ENCODE results near the gene AP2A2.

DNA sequence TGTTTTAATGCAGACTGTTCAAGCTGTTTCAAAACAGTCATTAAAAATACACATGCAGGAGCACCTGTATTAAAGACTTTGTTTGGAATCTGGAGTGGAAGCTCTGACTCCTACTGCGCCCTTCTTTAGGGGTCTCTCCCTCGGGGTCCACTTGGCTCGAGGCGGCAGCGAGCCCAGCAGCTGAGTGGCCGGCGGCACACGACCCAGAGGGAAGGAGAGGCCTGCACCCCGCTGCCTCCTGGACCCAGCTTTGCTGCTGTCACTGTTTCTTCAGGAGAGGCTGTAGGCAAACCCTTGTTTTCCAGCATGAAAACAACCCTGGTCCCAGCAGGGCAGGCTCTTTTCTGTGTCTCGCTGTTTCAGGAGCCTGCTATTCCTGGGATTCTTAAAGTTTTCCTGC lies 81.6 kb downstream of the AP2A2 start:
- TF ChIP-seq, protein P1, sequence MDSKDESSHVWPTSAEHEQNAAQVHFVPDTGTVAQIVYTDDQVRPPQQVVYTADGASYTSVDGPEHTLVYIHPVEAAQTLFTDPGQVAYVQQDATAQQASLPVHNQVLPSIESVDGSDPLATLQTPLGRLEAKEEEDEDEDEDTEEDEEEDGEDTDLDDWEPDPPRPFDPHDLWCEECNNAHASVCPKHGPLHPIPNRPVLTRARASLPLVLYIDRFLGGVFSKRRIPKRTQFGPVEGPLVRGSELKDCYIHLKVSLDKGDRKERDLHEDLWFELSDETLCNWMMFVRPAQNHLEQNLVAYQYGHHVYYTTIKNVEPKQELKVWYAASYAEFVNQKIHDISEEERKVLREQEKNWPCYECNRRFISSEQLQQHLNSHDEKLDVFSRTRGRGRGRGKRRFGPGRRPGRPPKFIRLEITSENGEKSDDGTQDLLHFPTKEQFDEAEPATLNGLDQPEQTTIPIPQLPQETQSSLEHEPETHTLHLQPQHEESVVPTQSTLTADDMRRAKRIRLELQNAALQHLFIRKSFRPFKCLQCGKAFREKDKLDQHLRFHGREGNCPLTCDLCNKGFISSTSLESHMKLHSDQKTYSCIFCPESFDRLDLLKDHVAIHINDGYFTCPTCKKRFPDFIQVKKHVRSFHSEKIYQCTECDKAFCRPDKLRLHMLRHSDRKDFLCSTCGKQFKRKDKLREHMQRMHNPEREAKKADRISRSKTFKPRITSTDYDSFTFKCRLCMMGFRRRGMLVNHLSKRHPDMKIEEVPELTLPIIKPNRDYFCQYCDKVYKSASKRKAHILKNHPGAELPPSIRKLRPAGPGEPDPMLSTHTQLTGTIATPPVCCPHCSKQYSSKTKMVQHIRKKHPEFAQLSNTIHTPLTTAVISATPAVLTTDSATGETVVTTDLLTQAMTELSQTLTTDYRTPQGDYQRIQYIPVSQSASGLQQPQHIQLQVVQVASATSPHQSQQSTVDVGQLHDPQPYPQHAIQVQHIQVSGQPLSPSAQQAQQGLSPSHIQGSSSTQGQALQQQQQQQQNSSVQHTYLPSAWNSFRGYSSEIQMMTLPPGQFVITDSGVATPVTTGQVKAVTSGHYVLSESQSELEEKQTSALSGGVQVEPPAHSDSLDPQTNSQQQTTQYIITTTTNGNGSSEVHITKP (tag by site-specific recombination; IDR thresholded peaks at IDR 0.05): no peak
- TF ChIP-seq, protein P2, sequence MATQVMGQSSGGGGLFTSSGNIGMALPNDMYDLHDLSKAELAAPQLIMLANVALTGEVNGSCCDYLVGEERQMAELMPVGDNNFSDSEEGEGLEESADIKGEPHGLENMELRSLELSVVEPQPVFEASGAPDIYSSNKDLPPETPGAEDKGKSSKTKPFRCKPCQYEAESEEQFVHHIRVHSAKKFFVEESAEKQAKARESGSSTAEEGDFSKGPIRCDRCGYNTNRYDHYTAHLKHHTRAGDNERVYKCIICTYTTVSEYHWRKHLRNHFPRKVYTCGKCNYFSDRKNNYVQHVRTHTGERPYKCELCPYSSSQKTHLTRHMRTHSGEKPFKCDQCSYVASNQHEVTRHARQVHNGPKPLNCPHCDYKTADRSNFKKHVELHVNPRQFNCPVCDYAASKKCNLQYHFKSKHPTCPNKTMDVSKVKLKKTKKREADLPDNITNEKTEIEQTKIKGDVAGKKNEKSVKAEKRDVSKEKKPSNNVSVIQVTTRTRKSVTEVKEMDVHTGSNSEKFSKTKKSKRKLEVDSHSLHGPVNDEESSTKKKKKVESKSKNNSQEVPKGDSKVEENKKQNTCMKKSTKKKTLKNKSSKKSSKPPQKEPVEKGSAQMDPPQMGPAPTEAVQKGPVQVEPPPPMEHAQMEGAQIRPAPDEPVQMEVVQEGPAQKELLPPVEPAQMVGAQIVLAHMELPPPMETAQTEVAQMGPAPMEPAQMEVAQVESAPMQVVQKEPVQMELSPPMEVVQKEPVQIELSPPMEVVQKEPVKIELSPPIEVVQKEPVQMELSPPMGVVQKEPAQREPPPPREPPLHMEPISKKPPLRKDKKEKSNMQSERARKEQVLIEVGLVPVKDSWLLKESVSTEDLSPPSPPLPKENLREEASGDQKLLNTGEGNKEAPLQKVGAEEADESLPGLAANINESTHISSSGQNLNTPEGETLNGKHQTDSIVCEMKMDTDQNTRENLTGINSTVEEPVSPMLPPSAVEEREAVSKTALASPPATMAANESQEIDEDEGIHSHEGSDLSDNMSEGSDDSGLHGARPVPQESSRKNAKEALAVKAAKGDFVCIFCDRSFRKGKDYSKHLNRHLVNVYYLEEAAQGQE (tag by site-specific recombination; IDR thresholded peaks at IDR 0.05): no peak
- TF ChIP-seq, protein P3, sequence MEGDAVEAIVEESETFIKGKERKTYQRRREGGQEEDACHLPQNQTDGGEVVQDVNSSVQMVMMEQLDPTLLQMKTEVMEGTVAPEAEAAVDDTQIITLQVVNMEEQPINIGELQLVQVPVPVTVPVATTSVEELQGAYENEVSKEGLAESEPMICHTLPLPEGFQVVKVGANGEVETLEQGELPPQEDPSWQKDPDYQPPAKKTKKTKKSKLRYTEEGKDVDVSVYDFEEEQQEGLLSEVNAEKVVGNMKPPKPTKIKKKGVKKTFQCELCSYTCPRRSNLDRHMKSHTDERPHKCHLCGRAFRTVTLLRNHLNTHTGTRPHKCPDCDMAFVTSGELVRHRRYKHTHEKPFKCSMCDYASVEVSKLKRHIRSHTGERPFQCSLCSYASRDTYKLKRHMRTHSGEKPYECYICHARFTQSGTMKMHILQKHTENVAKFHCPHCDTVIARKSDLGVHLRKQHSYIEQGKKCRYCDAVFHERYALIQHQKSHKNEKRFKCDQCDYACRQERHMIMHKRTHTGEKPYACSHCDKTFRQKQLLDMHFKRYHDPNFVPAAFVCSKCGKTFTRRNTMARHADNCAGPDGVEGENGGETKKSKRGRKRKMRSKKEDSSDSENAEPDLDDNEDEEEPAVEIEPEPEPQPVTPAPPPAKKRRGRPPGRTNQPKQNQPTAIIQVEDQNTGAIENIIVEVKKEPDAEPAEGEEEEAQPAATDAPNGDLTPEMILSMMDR (tag by site-specific recombination; IDR thresholded peaks at IDR 0.05): no peak
- TF ChIP-seq PRDM1 (tag by site-specific recombination; IDR thresholded peaks at IDR 0.05) (no peak), ZNF121 (tag by site-specific recombination; IDR thresholded peaks at IDR 0.05) (no peak), ZBTB17 (tag by site-specific recombination; IDR thresholded peaks at IDR 0.05) (no peak), KLF16 (tag by site-specific recombination; IDR thresholded peaks at IDR 0.05) (no peak), ZNF660 (tag by site-specific recombination; IDR thresholded peaks at IDR 0.05) (no peak), ZSCAN23 (tag by site-specific recombination; IDR thresholded peaks at IDR 0.05) (no peak), ZNF146 (tag by site-specific recombination; IDR thresholded peaks at IDR 0.05) (no peak), ZNF629 (tag by site-specific recombination; IDR thresholded peaks at IDR 0.05) (no peak), HOXC10 (CRISPR knock-in tag; IDR thresholded peaks at IDR 0.05) (no peak)
